Adrenal gland (tissue), 12 donors: Measurements from ENCODE around the gene ZC3H7A. TPM values are rescaled to one million over a fixed set of nuclear protein-coding genes. Genes with fewer than 3 reads are reported as not detected.
"Not testable (repeated sequence)": the region's sequence is repeated elsewhere in the genome, so short reads cannot be mapped to it uniquely, and the experiment has no call there.

Source experiments
- DNase-seq, 7 donors: peaks; one replicate each; pipeline ENCODE4 v3.0.0-alpha.2; 2019 to 2020
- H3K27ac ChIP-seq, 5 donors: fragments of 200-600 bp; sonication (generic) in 4 of 5; 1 replicate in 3 of 5; 2 replicates in 2 of 5; pipeline versions ENCODE4 v1.5.1 to v1.8.0; 2016 to 2020; ENCODE audit warnings: mild to moderate bottlenecking in 1 of 5
- H3K27me3 ChIP-seq: fragments of 200-600 bp; 2 replicates; pipeline ENCODE4 v1.8.0; 2021
- H3K36me3 ChIP-seq, 2 donors: fragments of 200-600 bp; replicated peaks in 1 of 2; 1 replicate in 1 of 2; 2 replicates in 1 of 2; pipeline versions ENCODE4 v1.5.1 to v1.8.0; 2018 to 2022
- H3K4me1 ChIP-seq, 2 donors: fragments of 200-600 bp; replicated peaks in 1 of 2; 1 replicate in 1 of 2; 2 replicates in 1 of 2; pipeline versions ENCODE4 v1.5.1 to v1.8.0; 2018 to 2021
- H3K4me3 ChIP-seq, 4 donors: fragments of 200-600 bp; sonication (generic) in 3 of 4; one replicate each; pipeline ENCODE4 v1.5.1; 2016 to 2018
- H3K9me3 ChIP-seq, 3 donors: fragments of 200-600 bp; sonication (generic) in 1 of 3; replicated peaks in 1 of 3; 1 replicate in 2 of 3; 2 replicates in 1 of 3; pipeline versions ENCODE4 v1.5.1 to v1.8.0; 2016 to 2021
- CTCF ChIP-seq, 6 experiments: fragments of 450-650 bp in 4 of 6; fragments of 200-600 bp in 2 of 6; sonication (generic) in 1 of 6; IDR thresholded peaks; 1 replicate in 5 of 6; 2 replicates in 1 of 6; pipeline versions ENCODE4 v1.5.1 to v1.8.0; 2016 to 2021; ENCODE audit warnings: antibody characterized with exemption in 6 of 6, mild to moderate bottlenecking in 2 of 6, moderate library complexity in 1 of 6
- POLR2A ChIP-seq, 2 donors: fragments of 450-650 bp; IDR thresholded peaks; one replicate each; pipeline ENCODE4 v1.6.1; 2017; ENCODE audit warnings: antibody characterized with exemption in 2 of 2, mild to moderate bottlenecking in 2 of 2, moderate library complexity in 1 of 2
- WGBS, 4 donors: extraction: QIAGEN DNeasy Blood & Tissue Kit in 2 of 4; methylation state at CpG; one replicate each; pipeline versions ENCODE4 v1.1.5 to v1.1.7; 2013 to 2017; 5-methylcytosine and 5-hydroxymethylcytosine counted together
- intact Hi-C, 2 donors: fragments of 100-400 bp; cut with DNase I; formaldehyde crosslinking; loops; one replicate each; pipeline versions ENCODE4 v1.14.1 to v1.15.0; 2022 to 2023
- polyA plus RNA-seq, 3 donors: library from polyadenylated mRNA; stranded (reverse); fragments of 200-250 nt in 2 of 3; fragments of 350-450 nt in 1 of 3; fragmentation: Illumina TruSeq in 1 of 3; extraction: RNeasy Lipid Tissue Mini Kit (QIAGEN cat#74804) in 1 of 3; gene quantifications; one replicate each; pipeline ENCODE4 v1.2.3, GENCODE V29; 2013 to 2014
- total RNA-seq, 9 donors: library from RNA; depleted of rRNA in 4 of 9; stranded (reverse); fragments of >200 nt in 4 of 9; fragments of 120-200 nt in 1 of 9; fragmentation: NEBNext Ultra II Directional in 1 of 9; extraction: Animal tissue kit (Norgen Biotek cat#: 25700) in 1 of 9; gene quantifications; one replicate each; pipeline versions ENCODE4 v1.1.0 to v1.2.4, GENCODE V29; 2013 to 2023
- donor health status: healthy with polysubstance abuse.
- donor health status: Bipolar disorder and iron deficiency.
- donor health status: DM: yes; HTN: yes; CAD: no.
- donor health status: DM: no; HTN: no; CAD: no.
- donor health status: DM: no; HTN: no; CAD: no.
- donor health status: DM: yes; HTN: yes; CAD: no.

Gene ZC3H7A
- total and polyA plus RNA-seq, 12 donors: 31.1 to 83.9 (median 43.0) TPM

GRCh38 chr16:11792410-11793241 lies 4.4 kb downstream of the ZC3H7A start:
- TF ChIP-seq POLR2A (IDR thresholded peaks at IDR 0.05) (no peak), CTCF (IDR thresholded peaks at IDR 0.05) (no peak)
- Histone ChIP-seq H3K27me3 (no peaks in the 10 kb centered on the region), H3K9me3 (no peaks in the 10 kb centered on the region), H3K36me3 (no peaks in the 10 kb centered on the region), H3K4me1 (peaks cover 32 to 60% of the 10 kb centered on the region in 2 donors), H3K27ac (peak overlapping the region in 4 of 5 donors; percentile 2 to 96 (median 29)), H3K4me3 (no peak overlapping the region)
- intact Hi-C loops: no loop called here
- peak in 1 of 7 donors; percentile 76 for DNase-seq
- 70 to 77% (median 73%) methylated on average over 7 of the region's 7 CpGs for WGBS, 4 donors

GRCh38 chr16:11791144-11791828 lies 5.8 kb downstream of the ZC3H7A start:
- Histone ChIP-seq H3K4me1 (peaks cover 29 to 63% of the 10 kb centered on the region in 2 donors), H3K9me3 (no peaks in the 10 kb centered on the region), H3K36me3 (no peaks in the 10 kb centered on the region), H3K4me3 (no peak overlapping the region), H3K27me3 (no peaks in the 10 kb centered on the region), H3K27ac (peak overlapping the region in 1 of 5 donors; percentile 24)
- 83 to 90% (median 87%) methylated on average over 7 to 8 of the region's 8 CpGs for WGBS, 4 donors
- intact Hi-C loops: no loop called here
- DNase-seq: no peak
- TF ChIP-seq POLR2A (IDR thresholded peaks at IDR 0.05) (no peak), CTCF (IDR thresholded peaks at IDR 0.05) (no peak)

GRCh38 chr16:11788914-11789313 lies 8.1 kb downstream of the ZC3H7A start:
- no peak overlapping the region for H3K4me3 ChIP-seq
- no peak for TF ChIP-seq CTCF (IDR thresholded peaks at IDR 0.05)
- TF ChIP-seq POLR2A (IDR thresholded peaks at IDR 0.05): no peak
- WGBS, 4 donors: 74 to 95% (median 77%) methylated on average over 3 of the region's 3 CpGs
- H3K27ac ChIP-seq: peak overlapping the region in 2 of 5 donors; percentile 30 to 40
- H3K9me3 ChIP-seq: no peaks in the 10 kb centered on the region
- DNase-seq: peak in 1 of 7 donors; percentile 1
- H3K36me3 ChIP-seq: no peaks in the 10 kb centered on the region
- H3K27me3 ChIP-seq: no peaks in the 10 kb centered on the region
- peaks cover 25 to 49% of the 10 kb centered on the region in 2 donors for H3K4me1 ChIP-seq
- intact Hi-C loops: no loop called here

GRCh38 chr16:11784980-11785599 lies 12.0 kb downstream of the ZC3H7A start:
- H3K27me3 ChIP-seq, H3K27ac ChIP-seq, H3K9me3 ChIP-seq, intact Hi-C loops, H3K4me3 ChIP-seq, H3K36me3 ChIP-seq: not testable (repeated sequence)
- peaks cover 33 to 48% of the 10 kb centered on the region in 2 donors for H3K4me1 ChIP-seq
- 89 to 92% (median 90%) methylated on average over 13 of the region's 13 CpGs for WGBS, 4 donors
- peak in 1 of 7 donors; percentile 15 for DNase-seq

GRCh38 chr16:11784381-11784780 lies 12.7 kb downstream of the ZC3H7A start:
- WGBS, 4 donors: 70 to 93% (median 83%) methylated on average over 6 of the region's 6 CpGs
- peak in 1 of 7 donors; percentile 21 for DNase-seq
- intact Hi-C loops, H3K36me3 ChIP-seq, H3K9me3 ChIP-seq, H3K27me3 ChIP-seq, H3K4me3 ChIP-seq: not testable (repeated sequence)
- peaks cover 33 to 46% of the 10 kb centered on the region in 2 donors for H3K4me1 ChIP-seq
- H3K27ac ChIP-seq: peak overlapping the region in 3 of 5 donors; percentile 19 to 81 (median 80)
